ENCODE data around the gene MRLN. TPM values are rescaled to one million over a fixed set of nuclear protein-coding genes. Genes with fewer than 3 reads are reported as not detected.

Gene MRLN
- total RNA-seq, 1 experiment from 2014 or later = not detected

DNA sequence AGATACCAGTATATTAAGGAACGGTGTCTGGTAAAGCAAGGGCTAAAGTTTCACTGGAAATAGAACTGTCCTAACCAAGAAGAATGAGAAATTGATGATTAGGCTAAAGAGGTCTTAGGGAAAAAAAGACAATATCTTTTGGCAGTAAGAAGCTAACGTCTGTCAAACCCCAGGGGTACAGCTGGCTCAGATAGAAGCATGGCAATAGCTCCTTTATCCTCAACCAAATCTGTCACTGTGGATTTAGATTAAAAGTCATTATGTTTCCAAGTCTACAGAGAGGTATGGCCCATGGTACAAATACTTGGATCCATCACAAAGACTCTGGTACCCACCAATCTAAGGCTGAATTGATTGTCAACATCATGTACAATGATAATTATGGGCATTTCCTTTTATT, 35.0 kb downstream of the MRLN start:
- Histone ChIP-seq H3K27me3 (replicated peaks; ENCODE audit: insufficient read depth, low read depth, low read length, poor library complexity) (peaks cover 7% of the 10 kb centered on the region), H3K9me3 (ENCODE audit: low read depth, low read length, poor library complexity, severe bottlenecking) (no peaks in the 10 kb centered on the region), H3K4me3 (ENCODE audit: low read depth, low read length, poor library complexity, severe bottlenecking) (no peak overlapping the region), H3K27ac (ENCODE audit: low read depth, low read length, poor library complexity, severe bottlenecking) (no peak overlapping the region), H3K4me1 (ENCODE audit: insufficient read depth, low read length, poor library complexity, severe bottlenecking) (no peaks in the 10 kb centered on the region), H3K36me3 (ENCODE audit: insufficient read depth, low read length, poor library complexity, severe bottlenecking) (no peaks in the 10 kb centered on the region)
- intact Hi-C loops (cut with micrococcal nuclease; ENCODE audit: unreplicated experiment) = no loop called here
- TF ChIP-seq, protein P1, sequence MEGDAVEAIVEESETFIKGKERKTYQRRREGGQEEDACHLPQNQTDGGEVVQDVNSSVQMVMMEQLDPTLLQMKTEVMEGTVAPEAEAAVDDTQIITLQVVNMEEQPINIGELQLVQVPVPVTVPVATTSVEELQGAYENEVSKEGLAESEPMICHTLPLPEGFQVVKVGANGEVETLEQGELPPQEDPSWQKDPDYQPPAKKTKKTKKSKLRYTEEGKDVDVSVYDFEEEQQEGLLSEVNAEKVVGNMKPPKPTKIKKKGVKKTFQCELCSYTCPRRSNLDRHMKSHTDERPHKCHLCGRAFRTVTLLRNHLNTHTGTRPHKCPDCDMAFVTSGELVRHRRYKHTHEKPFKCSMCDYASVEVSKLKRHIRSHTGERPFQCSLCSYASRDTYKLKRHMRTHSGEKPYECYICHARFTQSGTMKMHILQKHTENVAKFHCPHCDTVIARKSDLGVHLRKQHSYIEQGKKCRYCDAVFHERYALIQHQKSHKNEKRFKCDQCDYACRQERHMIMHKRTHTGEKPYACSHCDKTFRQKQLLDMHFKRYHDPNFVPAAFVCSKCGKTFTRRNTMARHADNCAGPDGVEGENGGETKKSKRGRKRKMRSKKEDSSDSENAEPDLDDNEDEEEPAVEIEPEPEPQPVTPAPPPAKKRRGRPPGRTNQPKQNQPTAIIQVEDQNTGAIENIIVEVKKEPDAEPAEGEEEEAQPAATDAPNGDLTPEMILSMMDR (conservative IDR thresholded peaks at IDR 0.05; ENCODE audit: low read depth, low read length) = no peak
- TF ChIP-seq EZH2 (IDR thresholded peaks at IDR 0.05; ENCODE audit: borderline replicate concordance, low read depth, low read length, poor library complexity, severe bottlenecking) = no peak
- no TSS peak for BruUV-seq (replicated peaks)
- POLR2A ChIA-PET (ENCODE audit: low non-redundant PET) = no interaction called here
- DNase-seq (ENCODE audit: low spot score) = no peak
- CTCF ChIA-PET = no interaction called here

DNA sequence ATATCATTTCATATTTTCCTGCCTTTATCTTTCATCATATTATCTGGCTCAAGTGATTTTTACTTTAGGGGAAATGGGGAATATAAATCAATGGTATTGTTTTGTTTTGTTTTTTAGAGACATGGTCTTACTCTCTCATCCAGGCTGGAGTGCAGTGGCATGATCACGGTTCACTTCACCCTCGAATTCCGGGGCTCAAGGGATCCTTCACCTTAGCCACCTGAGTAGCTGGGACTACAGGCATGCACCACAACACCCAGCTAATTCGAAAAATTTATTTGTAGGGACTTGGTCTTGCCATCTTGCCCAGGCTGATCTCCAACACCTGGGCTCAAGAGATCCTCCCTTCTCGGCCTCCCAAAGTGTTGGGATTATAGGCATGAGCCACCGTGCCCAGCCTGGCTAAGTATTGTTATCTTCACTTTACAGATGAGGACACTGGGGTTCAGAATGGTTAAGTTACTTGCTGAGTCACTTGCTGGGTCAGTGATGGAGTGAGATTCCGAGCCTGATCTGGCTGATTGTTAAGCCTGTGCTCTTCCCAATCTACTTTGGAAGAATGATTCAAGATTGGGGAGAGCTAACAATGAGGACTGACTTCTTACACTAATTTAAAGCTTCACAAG, 39.9 kb downstream of the MRLN start:
- DNase-seq (ENCODE audit: low spot score) = no peak
- ChIA-PET CTCF (no interaction called here), POLR2A (ENCODE audit: low non-redundant PET) (no interaction called here)
- intact Hi-C loops (cut with micrococcal nuclease; ENCODE audit: unreplicated experiment) = no loop called here
- H3K27me3 ChIP-seq (replicated peaks; ENCODE audit: insufficient read depth, low read depth, low read length, poor library complexity) = peaks cover 51% of the 10 kb centered on the region
- H3K4me1 ChIP-seq (ENCODE audit: insufficient read depth, low read length, poor library complexity, severe bottlenecking) = peaks cover 4% of the 10 kb centered on the region
- no TSS peak for BruUV-seq (replicated peaks)
- no peaks in the 10 kb centered on the region for H3K36me3 ChIP-seq (ENCODE audit: insufficient read depth, low read length, poor library complexity, severe bottlenecking)
- H3K4me3 ChIP-seq (ENCODE audit: low read depth, low read length, poor library complexity, severe bottlenecking) = no peak overlapping the region
- no peaks in the 10 kb centered on the region for H3K9me3 ChIP-seq (ENCODE audit: low read depth, low read length, poor library complexity, severe bottlenecking)
- no peak overlapping the region for H3K27ac ChIP-seq (ENCODE audit: low read depth, low read length, poor library complexity, severe bottlenecking)
- TF ChIP-seq, protein P1 (conservative IDR thresholded peaks at IDR 0.05; ENCODE audit: low read depth, low read length) = no peak
- no peak for TF ChIP-seq EZH2 (IDR thresholded peaks at IDR 0.05; ENCODE audit: borderline replicate concordance, low read depth, low read length, poor library complexity, severe bottlenecking)

DNA sequence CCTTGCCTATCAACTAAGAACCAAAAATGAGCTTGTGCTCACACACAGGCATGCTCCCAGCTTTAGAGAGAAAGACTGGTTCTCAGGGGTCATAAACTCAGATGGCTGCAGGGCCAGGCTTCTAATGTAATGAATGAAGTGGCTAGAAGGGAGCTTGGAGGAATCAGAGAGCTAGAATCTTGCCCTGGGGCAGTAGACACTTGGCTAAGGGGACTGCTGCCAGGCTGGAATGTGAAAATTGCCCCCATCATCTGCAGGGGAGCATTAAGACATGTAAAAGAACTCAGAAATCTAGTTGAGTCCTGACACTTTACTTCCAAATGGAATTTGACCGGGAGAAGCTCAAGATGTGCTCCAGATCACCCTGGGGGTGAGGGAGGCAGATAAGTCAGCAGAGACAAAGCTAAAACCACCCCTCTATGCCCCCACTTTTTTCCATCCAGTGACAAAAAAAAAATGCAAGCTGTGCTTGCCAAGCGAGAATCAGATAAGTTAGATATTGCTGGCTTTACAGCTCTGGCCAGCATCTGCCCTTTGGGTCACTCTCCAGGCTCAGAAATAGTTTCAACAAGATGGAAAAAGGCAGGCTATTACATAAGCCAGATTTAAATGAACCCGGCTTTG, 41.3 kb downstream of the MRLN start:
- Histone ChIP-seq H3K9me3 (ENCODE audit: low read depth, low read length, poor library complexity, severe bottlenecking) (no peaks in the 10 kb centered on the region), H3K4me1 (ENCODE audit: insufficient read depth, low read length, poor library complexity, severe bottlenecking) (peaks cover 5% of the 10 kb centered on the region), H3K27ac (ENCODE audit: low read depth, low read length, poor library complexity, severe bottlenecking) (no peak overlapping the region), H3K27me3 (replicated peaks; ENCODE audit: insufficient read depth, low read depth, low read length, poor library complexity) (peaks cover 57% of the 10 kb centered on the region), H3K4me3 (ENCODE audit: low read depth, low read length, poor library complexity, severe bottlenecking) (no peak overlapping the region), H3K36me3 (ENCODE audit: insufficient read depth, low read length, poor library complexity, severe bottlenecking) (no peaks in the 10 kb centered on the region)
- no TSS peak for BruUV-seq (replicated peaks)
- intact Hi-C loops (cut with micrococcal nuclease; ENCODE audit: unreplicated experiment) = no loop called here
- ChIA-PET POLR2A (ENCODE audit: low non-redundant PET) (no interaction called here), CTCF (interaction anchor here (0.7 kb wide), 1 partner anchor 496 kb away, joined by 3 read pairs; no protein-coding TSS in a partner anchor)
- DNase-seq (ENCODE audit: low spot score) = no peak
- TF ChIP-seq, protein P1 (conservative IDR thresholded peaks at IDR 0.05; ENCODE audit: low read depth, low read length) = no peak
- TF ChIP-seq EZH2 (IDR thresholded peaks at IDR 0.05; ENCODE audit: borderline replicate concordance, low read depth, low read length, poor library complexity, severe bottlenecking) = no peak

Measured in A673 (cell line).